Endodermal cell (in vitro differentiated cells): Measurements from ENCODE around the gene CCDC158. TPM values are rescaled to one million over a fixed set of nuclear protein-coding genes. Genes with fewer than 3 reads are reported as not detected.
A peak's percentile ranks its signal among the peaks of the same experiment; 100 is the strongest.
"Not testable (repeated sequence)": the region's sequence is repeated elsewhere in the genome, so short reads cannot be mapped to it uniquely, and the experiment has no call there.

ENCODE experiments used
- DNase-seq: peaks from one replicate; pipeline ENCODE4 v3.0.0-alpha.2; 2017
- H3K27ac ChIP-seq: 2 replicates; pipeline ENCODE4 v1.5.1; 2013; ENCODE audit warnings: mild to moderate bottlenecking, low read depth, low read length, moderate library complexity
- H3K27me3 ChIP-seq: 2 replicates; pipeline ENCODE4 v1.6.1; 2013; ENCODE audit warnings: mild to moderate bottlenecking, low read length, moderate library complexity; ENCODE audit not compliant: insufficient read depth, control insufficient read depth, poor library complexity, severe bottlenecking
- H3K36me3 ChIP-seq: 2 replicates; pipeline ENCODE4 v1.7.0; 2013; ENCODE audit warnings: mild to moderate bottlenecking, low read length, moderate library complexity; ENCODE audit not compliant: control insufficient read depth, insufficient read depth
- H3K4me1 ChIP-seq: one replicate; pipeline ENCODE4 v1.7.0; 2013; ENCODE audit warnings: low read length; ENCODE audit not compliant: control insufficient read depth, insufficient read depth
- H3K4me3 ChIP-seq: 2 replicates; pipeline ENCODE4 v1.5.1; 2013; ENCODE audit warnings: mild to moderate bottlenecking, low read length, moderate library complexity
- H3K9ac ChIP-seq: 2 replicates; pipeline ENCODE4 v1.6.1; 2013; ENCODE audit warnings: mild to moderate bottlenecking, low read length, moderate library complexity; ENCODE audit not compliant: poor library complexity, severe bottlenecking; ENCODE audit errors: extremely low read depth
- H3K9me3 ChIP-seq: 2 replicates; pipeline ENCODE4 v1.6.1; 2013; ENCODE audit warnings: mild to moderate bottlenecking, low read length, moderate library complexity; ENCODE audit not compliant: control insufficient read depth
- H3K27ac Mint-ChIP-seq: 2 replicates; pipeline ENCODE4 v1.8.0; 2020; ENCODE audit warnings: mixed read lengths
- H3K27me3 Mint-ChIP-seq: 2 replicates; pipeline ENCODE4 v1.8.0; 2021; ENCODE audit warnings: mild to moderate bottlenecking, mixed read lengths; ENCODE audit not compliant: insufficient read depth
- H3K36me3 Mint-ChIP-seq: 2 replicates; pipeline ENCODE4 v1.8.0; 2020; ENCODE audit warnings: low read depth, mixed read lengths
- H3K4me1 Mint-ChIP-seq: 2 replicates; pipeline ENCODE4 v1.8.0; 2020; ENCODE audit warnings: mixed read lengths
- H3K4me3 Mint-ChIP-seq: 2 replicates; pipeline ENCODE4 v1.8.0; 2020; ENCODE audit warnings: mild to moderate bottlenecking, moderate library complexity, mixed read lengths
- H3K9me3 Mint-ChIP-seq: 2 replicates; pipeline ENCODE4 v1.8.0; 2020; ENCODE audit warnings: mild to moderate bottlenecking, mixed read lengths
- CTCF ChIP-seq: fragments of 200-600 bp; sonication (generic); conservative IDR thresholded peaks from 2 replicates; pipeline ENCODE4 v1.5.0; 2021; ENCODE audit warnings: antibody characterized with exemption, mild to moderate bottlenecking
- WGBS, 2 experiments: methylation state at CpG; one replicate each; pipeline versions ENCODE4 v1.1.5 to v1.1.7; 2013; ENCODE audit warnings: missing lambda C conversion rate in 2 of 2, mixed read lengths in 1 of 2; ENCODE audit not compliant: insufficient coverage in 1 of 2, insufficient read length in 1 of 2; 5-methylcytosine and 5-hydroxymethylcytosine counted together
- total RNA-seq, 2 donors: library from RNA; stranded (reverse); fragmentation: NEBNext Ultra II Directional in 1 of 2; extraction: Animal tissue kit (Norgen Biotek cat#: 25700) in 1 of 2; gene quantifications; 2 replicates in 1 of 2; 3 replicates in 1 of 2; pipeline ENCODE4 v1.2.1, GENCODE V29; 2021

Gene CCDC158
- total RNA-seq, 2 donors from 2014 or later = not detected

GRCh38 chr4:76429636-76430035, 8.7 kb upstream of the CCDC158 start:
- 90% methylated on average over 1 of the region's 1 CpG; no CpG with 5 or more reads in 1 of the 2 experiments for WGBS, 2 experiments
- no peaks in the 10 kb centered on the region for H3K9me3 Mint-ChIP-seq

GRCh38 chr4:76426272-76426671, 5.3 kb upstream of the CCDC158 start:
- TF ChIP-seq CTCF = peak; percentile 58
- H3K9me3 Mint-ChIP-seq = peaks cover 15% of the 10 kb centered on the region
- Histone ChIP-seq H3K27ac (no peak overlapping the region), H3K4me3 (no peak overlapping the region), H3K4me1 (no peaks in the 10 kb centered on the region), H3K36me3 (no peaks in the 10 kb centered on the region), H3K9ac (no peak overlapping the region), H3K27me3 (no peaks in the 10 kb centered on the region), H3K9me3 (no peaks in the 10 kb centered on the region)
- peaks cover 3% of the 10 kb centered on the region for H3K4me1 Mint-ChIP-seq
- WGBS, 2 experiments = 75 to 81% methylated on average over 2 of the region's 2 CpGs
- no peak overlapping the region for H3K27ac Mint-ChIP-seq
- no peak for DNase-seq
- no peaks in the 10 kb centered on the region for H3K36me3 Mint-ChIP-seq
- no peaks in the 10 kb centered on the region for H3K27me3 Mint-ChIP-seq
- no peak overlapping the region for H3K4me3 Mint-ChIP-seq

More at GRCh38 chr4:76429636-76430035, 8.7 kb upstream of the CCDC158 start:
- Mint-ChIP-seq H3K4me3 (no peak overlapping the region), H3K27me3 (no peaks in the 10 kb centered on the region), H3K27ac (no peak overlapping the region), H3K36me3 (no peaks in the 10 kb centered on the region), H3K4me1 (peaks cover 2% of the 10 kb centered on the region)
- H3K4me3 ChIP-seq = no peak overlapping the region
- H3K9me3 ChIP-seq = no peaks in the 10 kb centered on the region
- H3K9ac ChIP-seq = no peak overlapping the region
- DNase-seq = no peak
- TF ChIP-seq CTCF = no peak
- peaks cover 3% of the 10 kb centered on the region for H3K4me1 ChIP-seq
- H3K36me3 ChIP-seq = no peaks in the 10 kb centered on the region
- no peaks in the 10 kb centered on the region for H3K27me3 ChIP-seq
- H3K27ac ChIP-seq = no peak overlapping the region

- not testable (repeated sequence) for H3K36me3 ChIP-seq, H3K9me3 ChIP-seq, H3K27ac ChIP-seq, H3K9ac ChIP-seq, DNase-seq, H3K27me3 ChIP-seq, H3K4me1 ChIP-seq, H3K27me3 Mint-ChIP-seq, H3K27ac Mint-ChIP-seq, H3K4me3 ChIP-seq, H3K4me1 Mint-ChIP-seq, H3K36me3 Mint-ChIP-seq, H3K4me3 Mint-ChIP-seq
- 94 to 100% methylated on average over 8 to 26 of the region's 27 CpGs for WGBS, 2 experiments
- peaks cover 23% of the 10 kb centered on the region for H3K9me3 Mint-ChIP-seq
Observed at GRCh38 chr4:76423159-76423558, 2.2 kb upstream of the CCDC158 start.

- TF ChIP-seq CTCF = no peak
- WGBS, 2 experiments = 92 to 94% methylated on average over 11 to 18 of the region's 18 CpGs
- H3K27ac Mint-ChIP-seq = no peak overlapping the region
- Histone ChIP-seq H3K9me3 (no peaks in the 10 kb centered on the region), H3K36me3 (no peaks in the 10 kb centered on the region), H3K27ac (no peak overlapping the region), H3K4me1 (no peaks in the 10 kb centered on the region), H3K4me3 (no peak overlapping the region), H3K9ac (no peak overlapping the region), H3K27me3 (no peaks in the 10 kb centered on the region)
- no peaks in the 10 kb centered on the region for H3K27me3 Mint-ChIP-seq
- H3K4me1 Mint-ChIP-seq = peaks cover 3% of the 10 kb centered on the region
- DNase-seq = no peak
- no peak overlapping the region for H3K4me3 Mint-ChIP-seq
- peaks cover 23% of the 10 kb centered on the region for H3K9me3 Mint-ChIP-seq
- H3K36me3 Mint-ChIP-seq = no peaks in the 10 kb centered on the region
Observed at GRCh38 chr4:76420188-76420761, 666 bp downstream of the CCDC158 start.
